ENCODE data around the gene SLC45A1.

DNA sequence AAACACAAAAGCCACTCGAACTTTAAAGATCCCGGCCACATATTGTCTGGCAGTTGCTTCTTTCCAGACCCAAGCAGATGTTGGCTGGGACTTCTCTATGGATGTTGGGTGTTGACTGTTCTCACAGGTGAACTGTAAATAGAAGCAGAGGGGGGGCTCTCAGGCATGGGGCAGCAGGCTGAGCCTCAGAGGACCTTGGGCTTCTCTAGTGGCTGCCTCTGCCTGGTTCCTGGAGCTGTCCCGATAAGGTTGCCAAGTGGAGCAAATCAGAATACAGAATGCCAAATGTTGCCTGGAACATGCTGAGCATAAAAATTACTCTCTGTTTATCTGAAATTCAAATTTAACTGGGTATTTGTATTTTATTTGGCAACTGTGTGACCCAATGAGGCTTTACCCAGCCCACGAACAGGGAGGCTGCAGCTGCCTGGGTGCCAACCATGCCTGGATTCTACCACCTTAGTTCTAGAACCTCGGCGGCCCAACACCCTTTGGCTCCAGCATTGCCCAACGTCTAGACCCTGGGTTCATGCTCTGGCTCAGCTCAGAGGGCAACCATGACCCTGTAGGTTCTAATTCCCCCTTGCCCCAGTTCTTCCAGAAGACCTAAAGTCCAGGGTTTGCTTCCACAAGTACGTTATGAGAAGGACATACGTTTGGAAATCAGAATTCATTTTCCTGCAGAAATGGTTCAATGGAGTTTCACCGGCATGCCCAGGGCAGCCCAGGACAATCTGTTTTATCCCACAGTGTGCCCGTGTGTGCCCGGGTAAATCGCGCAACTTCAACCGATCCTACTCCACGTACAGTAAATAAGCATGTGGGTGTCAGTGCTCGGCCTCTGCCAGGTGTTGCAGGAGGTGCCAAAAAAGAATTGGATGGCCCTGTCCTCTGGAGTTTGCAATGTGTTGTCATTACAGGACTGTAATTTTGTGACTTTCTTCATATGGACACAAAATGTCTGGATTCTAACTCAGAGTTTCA, 5.4 kb upstream of the SLC45A1 start:
- TF ChIP-seq POLR2A (IDR thresholded peaks at IDR 0.05), result no peak
- TF ChIP-seq, protein P1, sequence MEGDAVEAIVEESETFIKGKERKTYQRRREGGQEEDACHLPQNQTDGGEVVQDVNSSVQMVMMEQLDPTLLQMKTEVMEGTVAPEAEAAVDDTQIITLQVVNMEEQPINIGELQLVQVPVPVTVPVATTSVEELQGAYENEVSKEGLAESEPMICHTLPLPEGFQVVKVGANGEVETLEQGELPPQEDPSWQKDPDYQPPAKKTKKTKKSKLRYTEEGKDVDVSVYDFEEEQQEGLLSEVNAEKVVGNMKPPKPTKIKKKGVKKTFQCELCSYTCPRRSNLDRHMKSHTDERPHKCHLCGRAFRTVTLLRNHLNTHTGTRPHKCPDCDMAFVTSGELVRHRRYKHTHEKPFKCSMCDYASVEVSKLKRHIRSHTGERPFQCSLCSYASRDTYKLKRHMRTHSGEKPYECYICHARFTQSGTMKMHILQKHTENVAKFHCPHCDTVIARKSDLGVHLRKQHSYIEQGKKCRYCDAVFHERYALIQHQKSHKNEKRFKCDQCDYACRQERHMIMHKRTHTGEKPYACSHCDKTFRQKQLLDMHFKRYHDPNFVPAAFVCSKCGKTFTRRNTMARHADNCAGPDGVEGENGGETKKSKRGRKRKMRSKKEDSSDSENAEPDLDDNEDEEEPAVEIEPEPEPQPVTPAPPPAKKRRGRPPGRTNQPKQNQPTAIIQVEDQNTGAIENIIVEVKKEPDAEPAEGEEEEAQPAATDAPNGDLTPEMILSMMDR (IDR thresholded peaks at IDR 0.05), result no peak
- TF ChIP-seq EP300 (IDR thresholded peaks at IDR 0.05), result no peak
